Activated naive CD4-positive, alpha-beta T cell treated with anti-CD3 and anti-CD28 coated beads, Interleukin-2, amount 50 U/mL, for 72 hours (primary cell): ENCODE data around the gene KDM7A. TPM values are rescaled to one million over a fixed set of nuclear protein-coding genes. Genes with fewer than 3 reads are reported as not detected.

Experiments used
- ATAC-seq, 2 donors: fragments of 150-1000 bp; cut with Tn5 transposase; 2 replicates each; pipeline ENCODE4 v1.10.0; 2021; ENCODE audit warnings: mild to moderate bottlenecking in 2 of 2, moderate library complexity in 2 of 2
- DNase-seq, 2 donors: peaks; one replicate each; pipeline ENCODE4 v3.0.0; 2021 to 2022; ENCODE audit warnings: low spot score in 2 of 2
- H3K27ac Mint-ChIP-seq, 2 donors: one replicate each; pipeline ENCODE4 v1.8.0; 2022; ENCODE audit warnings: mild to moderate bottlenecking in 2 of 2, mixed read lengths in 2 of 2
- H3K36me3 Mint-ChIP-seq, 2 donors: one replicate each; pipeline ENCODE4 v1.8.0; 2022; ENCODE audit warnings: mixed read lengths in 2 of 2
- H3K9me3 Mint-ChIP-seq, 2 donors: one replicate each; pipeline ENCODE4 v1.8.0; 2022; ENCODE audit warnings: mixed read lengths in 2 of 2
- total RNA-seq, 2 donors: library from RNA; stranded (reverse); gene quantifications; one replicate each; pipeline ENCODE4 v1.2.3, GENCODE V29; 2022

Gene KDM7A
- total RNA-seq, 2 donors from 2014 or later, result 28.4 to 38.6 TPM

DNA sequence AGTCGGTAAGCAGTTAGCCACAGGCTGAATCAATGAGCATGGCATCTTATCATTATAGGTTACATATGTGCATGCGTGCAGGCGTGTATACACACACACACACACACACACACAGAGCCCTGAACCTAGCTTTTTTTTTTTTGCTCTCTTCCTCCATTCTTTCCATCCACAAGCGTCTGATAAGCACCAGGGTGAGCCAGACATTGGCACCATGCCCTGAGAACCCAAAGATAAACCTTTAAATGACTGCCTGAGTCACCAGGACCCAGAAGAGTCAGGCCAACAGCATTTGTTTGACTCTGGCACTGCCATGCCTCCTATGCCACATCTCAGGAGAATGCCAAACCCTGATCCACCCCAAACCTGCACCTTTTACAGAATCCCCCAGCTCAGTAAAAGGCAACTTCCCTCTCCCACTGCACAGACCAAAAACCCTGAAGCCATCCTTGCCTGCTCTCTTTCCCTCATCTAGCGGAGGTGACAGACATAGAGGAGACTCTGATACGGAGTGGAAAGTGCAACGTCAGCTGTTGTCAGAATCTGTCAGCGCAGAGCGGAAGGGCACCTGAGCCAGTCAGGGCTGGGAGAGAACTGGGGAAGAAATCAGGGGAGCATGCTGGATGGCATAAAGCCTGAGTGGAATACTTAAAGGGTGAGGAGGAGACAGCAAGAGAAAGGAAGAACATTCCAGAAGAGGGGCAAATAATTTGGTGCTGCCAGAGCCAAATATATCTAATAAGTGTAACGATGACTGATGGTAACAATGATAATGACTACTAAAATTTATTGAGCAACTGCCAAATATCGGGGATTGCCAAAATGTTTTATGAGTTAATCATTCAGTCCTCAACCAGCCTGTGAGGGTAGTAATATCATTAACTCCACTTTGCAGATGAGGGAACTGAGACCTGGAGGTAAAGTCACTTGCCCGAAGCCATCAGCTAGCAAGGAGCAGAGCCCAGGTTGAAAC lies 117.2 kb downstream of the KDM7A start:
- Mint-ChIP-seq H3K36me3 (peaks cover 6 to 26% of the 10 kb centered on the region in 2 donors), H3K27ac (peak overlapping the region in 1 of 2 donors; percentile 35), H3K9me3 (no peaks in the 10 kb centered on the region)
- ATAC-seq (peak in 1 of 2 donors; percentile 26), DNase-seq (no peak)

GRCh38 chr7:140058517-140058916 lies 118.3 kb downstream of the KDM7A start:
- H3K36me3 Mint-ChIP-seq, result peaks cover 6 to 31% of the 10 kb centered on the region in 2 donors
- ATAC-seq (no peak), DNase-seq (no peak)
- no peak overlapping the region for H3K27ac Mint-ChIP-seq
- H3K9me3 Mint-ChIP-seq, result no peaks in the 10 kb centered on the region

DNA sequence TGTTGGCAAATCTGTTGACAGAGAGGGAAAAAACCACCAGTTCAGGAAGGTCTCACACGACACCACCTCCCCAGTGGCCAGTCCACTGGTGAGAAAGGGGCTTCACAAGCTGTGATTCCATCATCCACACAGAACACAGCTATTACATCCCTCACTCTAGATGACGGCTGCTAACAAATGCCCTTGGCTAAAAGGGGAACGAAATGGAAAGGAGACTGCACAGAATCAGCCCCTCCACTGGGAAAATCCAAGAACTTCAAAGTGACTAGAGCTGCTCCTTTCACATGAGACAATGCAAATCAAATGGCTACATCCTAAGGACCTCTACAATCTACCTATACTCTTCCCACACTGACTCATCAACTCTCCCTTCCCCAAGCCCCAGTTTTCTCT lies 119.6 kb downstream of the KDM7A start:
- Mint-ChIP-seq H3K36me3 (peaks cover 6 to 37% of the 10 kb centered on the region in 2 donors), H3K9me3 (no peaks in the 10 kb centered on the region)
- no peak for ATAC-seq

DNA sequence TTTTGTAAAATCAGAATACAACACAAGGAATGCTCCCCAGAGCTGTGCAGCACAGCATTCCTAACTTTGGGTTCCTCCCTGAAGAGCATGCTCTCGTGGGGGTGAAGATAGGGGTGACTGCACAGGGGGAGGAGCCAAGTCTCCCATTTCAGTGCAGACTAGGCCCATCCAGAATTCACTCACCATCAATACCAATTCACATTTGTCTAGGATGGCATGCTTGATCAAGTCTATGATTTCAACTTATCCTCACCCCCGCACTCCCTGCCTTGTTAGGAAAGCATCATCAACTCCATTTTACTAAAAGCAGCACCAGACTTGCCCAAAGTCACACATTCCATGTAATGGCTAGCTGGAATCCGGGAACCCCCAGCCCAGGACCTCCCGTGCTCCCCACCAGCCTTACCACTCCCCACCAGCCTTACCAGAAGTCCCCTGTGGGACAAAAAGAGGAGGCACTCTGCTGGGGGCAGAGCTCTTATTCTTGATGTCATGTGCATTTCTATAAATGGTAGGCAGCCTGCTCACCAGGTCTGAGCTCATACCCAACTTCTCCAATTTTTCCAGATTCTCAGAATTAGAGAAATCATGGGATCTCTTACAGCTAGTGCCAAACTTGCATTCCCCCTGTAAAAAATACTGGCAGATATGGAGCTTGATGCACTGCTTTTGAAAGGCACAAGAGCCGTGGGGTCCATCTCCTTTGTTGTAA lies 120.2 kb downstream of the KDM7A start:
- Mint-ChIP-seq H3K27ac (peak overlapping the region in 1 of 2 donors; percentile 6), H3K36me3 (peaks cover 6 to 39% of the 10 kb centered on the region in 2 donors), H3K9me3 (no peaks in the 10 kb centered on the region)
- no peak for ATAC-seq
- DNase-seq, result no peak

More for the DNA sequence above, 119.6 kb downstream of the KDM7A start:
- no peak overlapping the region for H3K27ac Mint-ChIP-seq
- DNase-seq, result no peak

GRCh38 chr7:140055833-140056232 lies 121.0 kb downstream of the KDM7A start:
- Mint-ChIP-seq H3K36me3 (peaks cover 3 to 32% of the 10 kb centered on the region in 2 donors), H3K27ac (no peak overlapping the region), H3K9me3 (no peaks in the 10 kb centered on the region)
- no peak for ATAC-seq
- no peak for DNase-seq

- Mint-ChIP-seq H3K9me3 (no peaks in the 10 kb centered on the region), H3K27ac (no peak overlapping the region), H3K36me3 (peaks cover 0 to 26% of the 10 kb centered on the region in 2 donors)
- no peak for ATAC-seq
- DNase-seq, result no peak
Observed at GRCh38 chr7:140054751-140055150, 122.0 kb downstream of the KDM7A start.

GRCh38 chr7:140053812-140054539 lies 122.8 kb downstream of the KDM7A start:
- ATAC-seq, result no peak
- DNase-seq, result no peak
- H3K36me3 Mint-ChIP-seq, result peaks cover 0 to 21% of the 10 kb centered on the region in 2 donors
- no peaks in the 10 kb centered on the region for H3K9me3 Mint-ChIP-seq
- no peak overlapping the region for H3K27ac Mint-ChIP-seq

DNA sequence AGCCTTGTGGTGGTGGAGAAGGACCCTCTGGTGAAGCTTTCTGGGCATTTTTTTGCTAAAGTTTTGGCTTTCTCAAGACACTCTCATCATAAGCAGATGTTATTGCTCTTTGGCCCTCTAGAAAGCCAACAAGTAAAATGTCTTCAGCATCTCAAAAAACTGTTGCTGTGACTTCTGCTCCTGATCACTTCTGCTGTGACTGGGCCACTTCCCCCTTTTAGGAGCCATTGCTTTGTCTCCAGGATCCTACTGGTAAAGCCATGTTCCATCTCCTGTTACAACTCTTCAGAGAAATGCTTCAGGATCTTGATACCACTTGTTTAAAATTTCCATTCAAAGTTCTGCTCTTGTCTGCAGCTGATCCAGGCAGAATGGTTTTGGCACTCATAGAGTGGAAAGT lies 125.0 kb downstream of the KDM7A start:
- ATAC-seq, result no peak
- no peaks in the 10 kb centered on the region for H3K9me3 Mint-ChIP-seq
- H3K36me3 Mint-ChIP-seq, result peaks cover 0 to 20% of the 10 kb centered on the region in 2 donors
- H3K27ac Mint-ChIP-seq, result no peak overlapping the region
- DNase-seq, result no peak

DNA sequence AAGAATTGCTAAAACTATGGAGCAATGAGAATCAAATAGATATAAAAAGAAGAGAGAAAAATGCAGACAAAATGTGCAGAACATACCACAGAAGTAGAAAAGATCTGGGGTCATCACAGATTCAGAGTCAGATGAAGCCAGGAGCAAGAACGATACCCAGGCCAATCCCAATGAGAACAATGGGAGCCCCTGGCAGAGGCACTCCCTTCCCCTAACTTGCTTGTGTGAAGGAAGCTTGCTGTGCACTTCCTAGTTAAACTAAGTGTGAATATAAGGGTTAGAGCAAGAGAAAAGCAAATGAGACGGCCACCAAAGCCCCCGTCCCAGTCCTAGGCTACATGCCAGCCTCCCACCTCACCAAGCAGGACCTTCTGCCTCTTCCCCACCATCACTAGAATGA lies 126.7 kb downstream of the KDM7A start:
- Mint-ChIP-seq H3K9me3 (no peaks in the 10 kb centered on the region), H3K27ac (peak overlapping the region in 1 of 2 donors; percentile 66), H3K36me3 (peaks cover 0 to 14% of the 10 kb centered on the region in 2 donors)
- DNase-seq (no peak), ATAC-seq (no peak)

DNA sequence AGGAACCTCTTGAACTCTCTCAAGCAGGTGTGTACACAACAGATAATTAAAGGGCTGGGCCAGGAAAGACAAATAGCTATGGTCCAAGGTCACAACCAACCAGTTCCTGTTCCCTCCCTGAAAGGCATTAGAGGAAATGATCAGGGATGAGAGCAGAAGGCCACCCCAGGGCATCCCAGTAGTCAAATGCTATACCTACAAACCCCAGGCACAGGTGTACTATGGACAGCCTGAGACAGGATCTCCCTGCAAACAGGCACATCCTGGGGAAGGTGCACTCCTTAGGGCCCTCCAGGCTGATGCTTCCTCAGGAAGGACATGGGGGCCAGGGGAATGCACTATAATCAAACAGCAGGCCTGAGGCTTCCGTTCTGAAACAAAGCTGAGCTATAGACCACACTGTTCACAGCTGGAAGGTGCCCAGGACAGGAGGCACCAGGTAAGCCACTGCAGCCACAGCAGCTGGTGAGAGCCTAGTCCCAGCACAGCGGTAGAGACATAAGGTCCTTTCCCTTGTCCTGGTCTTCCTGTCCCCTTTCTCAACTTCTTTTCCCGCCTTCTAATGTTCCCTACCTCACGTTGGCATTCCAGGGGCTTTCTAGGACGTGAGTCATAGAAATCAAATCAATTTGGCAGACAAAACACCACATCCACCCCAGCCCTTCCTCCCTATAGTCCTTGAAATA lies 127.3 kb downstream of the KDM7A start:
- Mint-ChIP-seq H3K27ac (peak overlapping the region in 1 of 2 donors; percentile 66), H3K9me3 (no peaks in the 10 kb centered on the region), H3K36me3 (peaks cover 0 to 14% of the 10 kb centered on the region in 2 donors)
- no peak for ATAC-seq
- no peak for DNase-seq

- Mint-ChIP-seq H3K36me3 (peaks cover 0 to 13% of the 10 kb centered on the region in 2 donors), H3K9me3 (no peaks in the 10 kb centered on the region), H3K27ac (peak overlapping the region in 1 of 2 donors; percentile 40)
- DNase-seq, result no peak
- no peak for ATAC-seq
Observed at GRCh38 chr7:140048989-140049338, 127.8 kb downstream of the KDM7A start.

DNA sequence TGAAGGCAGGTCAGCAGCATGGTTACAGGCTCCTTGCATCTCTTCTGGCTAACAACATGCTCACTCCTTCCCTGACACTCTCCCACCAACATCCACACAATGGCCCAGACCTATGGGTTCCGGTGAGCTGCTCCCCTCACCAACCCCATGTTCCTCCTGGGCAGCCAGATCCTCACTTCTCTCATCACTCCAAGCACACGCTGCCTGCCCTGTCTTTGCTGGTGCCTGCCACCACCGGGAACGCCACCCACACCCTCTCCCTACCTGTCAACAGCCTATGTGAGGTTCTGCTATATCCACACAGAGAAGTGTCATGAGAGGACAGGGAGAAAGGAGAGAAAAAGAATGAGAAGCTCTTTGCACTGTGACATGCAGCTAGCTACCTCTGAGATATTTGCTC lies 128.6 kb downstream of the KDM7A start:
- H3K36me3 Mint-ChIP-seq, result peaks cover 0 to 7% of the 10 kb centered on the region in 2 donors
- peak overlapping the region in 1 of 2 donors; percentile 72 for H3K27ac Mint-ChIP-seq
- DNase-seq (no peak), ATAC-seq (no peak)
- H3K9me3 Mint-ChIP-seq, result no peaks in the 10 kb centered on the region

DNA sequence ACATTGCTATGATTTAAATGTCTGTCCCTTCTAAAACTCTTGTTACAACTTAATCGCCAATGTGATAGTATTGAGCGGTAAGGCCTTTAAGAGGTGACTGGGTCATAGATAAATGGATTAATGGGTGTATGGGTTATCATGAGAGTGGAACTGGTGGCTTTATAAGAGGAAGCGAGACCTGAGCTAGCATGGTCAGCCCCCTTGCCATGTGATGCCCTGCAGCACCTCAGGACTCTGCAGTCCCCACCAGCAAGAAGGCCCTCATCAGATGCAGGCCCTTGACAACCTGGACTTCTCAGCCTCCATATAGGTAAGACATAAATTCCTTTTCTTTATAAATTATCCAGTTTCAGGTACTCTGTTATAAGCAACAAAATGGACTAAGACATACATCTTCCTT lies 129.6 kb downstream of the KDM7A start:
- no peaks in the 10 kb centered on the region for H3K9me3 Mint-ChIP-seq
- ATAC-seq (no peak), DNase-seq (no peak)
- no peak overlapping the region for H3K27ac Mint-ChIP-seq
- peaks cover 0 to 4% of the 10 kb centered on the region in 2 donors for H3K36me3 Mint-ChIP-seq

- Mint-ChIP-seq H3K36me3 (peaks cover 0 to 7% of the 10 kb centered on the region in 2 donors), H3K27ac (peak overlapping the region in 1 of 2 donors; percentile 61), H3K9me3 (no peaks in the 10 kb centered on the region)
- no peak for ATAC-seq
- no peak for DNase-seq
Observed at GRCh38 chr7:140045697-140046096, 131.1 kb downstream of the KDM7A start.

GRCh38 chr7:140044251-140044650 lies 132.5 kb downstream of the KDM7A start:
- Mint-ChIP-seq H3K36me3 (peaks cover 0 to 13% of the 10 kb centered on the region in 2 donors), H3K27ac (peak overlapping the region in 1 of 2 donors; percentile 61), H3K9me3 (no peaks in the 10 kb centered on the region)
- no peak for DNase-seq
- ATAC-seq, result no peak

DNA sequence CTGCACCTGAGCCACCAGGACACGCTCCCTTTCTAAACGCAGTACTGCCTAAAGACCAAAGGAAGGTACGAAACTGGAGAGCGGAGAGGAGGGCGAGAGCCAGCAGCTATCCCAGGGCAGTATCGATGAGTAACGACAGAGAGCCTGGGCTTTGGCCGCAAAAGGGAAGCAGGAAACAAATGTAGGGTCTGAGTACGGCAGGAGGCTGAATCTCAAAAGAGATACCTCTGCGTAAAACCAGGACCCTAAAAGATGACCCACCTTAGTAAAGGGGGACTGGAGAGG lies 134.5 kb downstream of the KDM7A start:
- DNase-seq (no peak), ATAC-seq (no peak)
- Mint-ChIP-seq H3K9me3 (no peaks in the 10 kb centered on the region), H3K36me3 (peaks cover 6 to 27% of the 10 kb centered on the region in 2 donors), H3K27ac (peak overlapping the region in 1 of 2 donors; percentile 26)
